ENCODE data around the gene TNFSF13B. TPM values are rescaled to one million over a fixed set of nuclear protein-coding genes. Genes with fewer than 3 reads are reported as not detected.

TNFSF13B gene
- total and polyA plus RNA-seq, 12 donors, result 6.8 to 81.3 (median 17.8) TPM

DNA sequence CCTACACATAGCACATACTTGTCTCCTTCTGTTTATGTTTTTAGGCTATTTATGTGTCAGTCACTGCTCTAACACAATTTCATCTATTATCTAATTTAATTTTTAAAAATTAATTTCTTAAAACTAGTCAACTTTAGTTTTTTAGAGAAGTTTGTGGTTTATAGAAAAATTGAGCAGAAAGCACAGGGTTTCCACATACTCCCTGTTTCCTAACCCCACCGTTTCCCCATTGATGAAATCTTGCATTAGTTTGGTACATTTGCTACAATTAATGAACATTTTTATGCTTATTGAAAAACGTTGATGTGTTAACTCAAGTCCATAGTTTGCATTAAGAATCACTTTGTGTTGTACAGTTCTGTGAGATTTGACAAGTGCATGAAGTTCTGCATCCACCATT is 53.5 kb downstream of the TNFSF13B start:
- DNase-seq, result no peak
- Histone ChIP-seq H3K4me1 (replicated peaks in 1 of 2) (no peaks in the 10 kb centered on the region), H3K36me3 (replicated peaks in 1 of 2) (no peaks in the 10 kb centered on the region), H3K4me3 (no peak overlapping the region), H3K9me3 (replicated peaks in 1 of 3) (no peaks in the 10 kb centered on the region), H3K27ac (no peak overlapping the region), H3K27me3 (no peaks in the 10 kb centered on the region)
- no peak for TF ChIP-seq POLR2A (IDR thresholded peaks at IDR 0.05)
- TF ChIP-seq, protein P1, sequence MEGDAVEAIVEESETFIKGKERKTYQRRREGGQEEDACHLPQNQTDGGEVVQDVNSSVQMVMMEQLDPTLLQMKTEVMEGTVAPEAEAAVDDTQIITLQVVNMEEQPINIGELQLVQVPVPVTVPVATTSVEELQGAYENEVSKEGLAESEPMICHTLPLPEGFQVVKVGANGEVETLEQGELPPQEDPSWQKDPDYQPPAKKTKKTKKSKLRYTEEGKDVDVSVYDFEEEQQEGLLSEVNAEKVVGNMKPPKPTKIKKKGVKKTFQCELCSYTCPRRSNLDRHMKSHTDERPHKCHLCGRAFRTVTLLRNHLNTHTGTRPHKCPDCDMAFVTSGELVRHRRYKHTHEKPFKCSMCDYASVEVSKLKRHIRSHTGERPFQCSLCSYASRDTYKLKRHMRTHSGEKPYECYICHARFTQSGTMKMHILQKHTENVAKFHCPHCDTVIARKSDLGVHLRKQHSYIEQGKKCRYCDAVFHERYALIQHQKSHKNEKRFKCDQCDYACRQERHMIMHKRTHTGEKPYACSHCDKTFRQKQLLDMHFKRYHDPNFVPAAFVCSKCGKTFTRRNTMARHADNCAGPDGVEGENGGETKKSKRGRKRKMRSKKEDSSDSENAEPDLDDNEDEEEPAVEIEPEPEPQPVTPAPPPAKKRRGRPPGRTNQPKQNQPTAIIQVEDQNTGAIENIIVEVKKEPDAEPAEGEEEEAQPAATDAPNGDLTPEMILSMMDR (IDR thresholded peaks at IDR 0.05), result no peak
- WGBS, 4 donors, result 50 to 56% (median 52%) methylated on average over 2 of the region's 2 CpGs
- intact Hi-C loops (cut with DNase I), result loop anchor here in 1 of 2 donors (10.0 kb wide), 2 partner anchors 98 to 572 kb away; no protein-coding TSS in a partner anchor

DNA sequence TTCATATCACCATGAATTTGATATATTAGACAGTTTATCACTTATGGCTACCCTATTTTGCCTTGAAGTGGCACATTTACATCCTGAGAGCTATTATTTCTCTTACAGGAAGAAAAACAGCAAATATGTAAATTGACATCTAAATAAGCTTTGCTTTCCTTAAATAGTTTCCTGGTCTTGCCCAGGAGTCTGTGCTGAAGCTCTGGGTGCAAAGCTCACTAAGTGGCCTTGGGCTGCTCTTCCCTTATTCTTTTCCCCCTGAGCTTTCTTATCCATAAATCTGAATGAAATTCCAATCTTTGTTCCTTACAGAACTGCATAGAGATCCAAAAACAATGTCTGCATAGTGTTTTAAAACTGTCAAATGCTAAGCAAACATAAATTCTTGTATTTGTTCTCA is 56.3 kb downstream of the TNFSF13B start:
- intact Hi-C loops (cut with DNase I), result loop anchor here in 1 of 2 donors (10.0 kb wide), 2 partner anchors 101 to 569 kb away; no protein-coding TSS in a partner anchor
- Histone ChIP-seq H3K36me3 (replicated peaks in 1 of 2) (no peaks in the 10 kb centered on the region), H3K27ac (no peak overlapping the region), H3K4me3 (no peak overlapping the region), H3K9me3 (replicated peaks in 1 of 3) (no peaks in the 10 kb centered on the region), H3K27me3 (no peaks in the 10 kb centered on the region), H3K4me1 (replicated peaks in 1 of 2) (no peaks in the 10 kb centered on the region)
- DNase-seq, result no peak
- TF ChIP-seq, protein P1 (IDR thresholded peaks at IDR 0.05), result no peak
- TF ChIP-seq POLR2A (IDR thresholded peaks at IDR 0.05), result no peak

DNA sequence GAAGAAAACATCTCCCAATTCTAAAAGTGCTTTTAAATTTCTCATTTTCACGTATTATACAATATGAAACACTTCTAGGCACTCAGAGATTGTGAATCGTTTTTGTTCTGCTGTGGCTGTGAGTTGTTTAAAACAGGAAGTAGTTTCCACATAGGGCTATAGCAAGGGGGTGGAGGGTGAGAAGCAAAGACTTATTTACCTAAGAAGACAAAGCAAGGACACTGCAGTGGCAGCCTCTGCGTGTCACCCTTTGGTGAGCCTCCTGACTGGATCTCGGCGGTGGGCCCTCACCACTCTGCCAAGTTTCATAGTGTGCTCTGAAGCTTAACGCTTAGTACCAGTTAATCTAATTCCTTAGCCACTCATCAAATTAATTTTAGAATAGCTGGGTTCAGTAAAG is 56.8 kb downstream of the TNFSF13B start:
- TF ChIP-seq, protein P1 (IDR thresholded peaks at IDR 0.05), result no peak
- no peak for TF ChIP-seq POLR2A (IDR thresholded peaks at IDR 0.05)
- WGBS, 4 donors, result 46 to 67% (median 57%) methylated on average over 6 of the region's 6 CpGs
- Histone ChIP-seq H3K4me3 (no peak overlapping the region), H3K27me3 (no peaks in the 10 kb centered on the region), H3K9me3 (replicated peaks in 1 of 3) (no peaks in the 10 kb centered on the region), H3K36me3 (replicated peaks in 1 of 2) (no peaks in the 10 kb centered on the region), H3K27ac (no peak overlapping the region), H3K4me1 (replicated peaks in 1 of 2) (no peaks in the 10 kb centered on the region)
- intact Hi-C loops (cut with DNase I), result loop anchor here in 1 of 2 donors (10.0 kb wide), 2 partner anchors 102 to 568 kb away; no protein-coding TSS in a partner anchor
- no peak for DNase-seq

DNA sequence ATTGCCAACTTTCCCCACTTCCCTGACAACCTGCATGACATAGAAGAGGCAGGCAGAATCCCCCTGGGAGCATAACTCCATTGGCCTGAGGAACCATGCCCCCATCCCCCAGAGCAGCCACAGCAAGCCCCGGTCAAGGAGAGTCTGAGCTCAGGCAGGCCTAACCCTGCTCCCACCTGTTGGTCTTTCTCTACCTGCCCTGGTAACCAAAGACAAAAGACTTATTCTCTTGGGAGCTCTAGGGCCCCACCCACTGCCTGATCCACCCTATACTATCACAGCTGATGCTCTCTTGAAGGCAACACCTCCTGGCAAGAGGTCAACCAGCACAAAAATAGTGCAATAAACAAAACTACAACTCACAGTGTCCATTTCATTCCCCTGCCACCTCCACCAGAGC is 59.3 kb downstream of the TNFSF13B start:
- WGBS, 4 donors, result 94 to 100% (median 97%) methylated on average over 1 of the region's 1 CpG; no CpG with 5 or more reads in 1 of the 4 donors
- TF ChIP-seq, protein P1 (IDR thresholded peaks at IDR 0.05), result no peak
- no peak for TF ChIP-seq POLR2A (IDR thresholded peaks at IDR 0.05)
- no peak for DNase-seq
- no peak overlapping the region for H3K4me3 ChIP-seq
- H3K4me1 ChIP-seq (replicated peaks in 1 of 2), result no peaks in the 10 kb centered on the region
- intact Hi-C loops (cut with DNase I), result loop anchor here in 1 of 2 donors (10.0 kb wide), 2 partner anchors 104 to 566 kb away; no protein-coding TSS in a partner anchor
- no peak overlapping the region for H3K27ac ChIP-seq
- no peaks in the 10 kb centered on the region for H3K27me3 ChIP-seq
- H3K9me3 ChIP-seq (replicated peaks in 1 of 3), result no peaks in the 10 kb centered on the region
- H3K36me3 ChIP-seq (replicated peaks in 1 of 2), result no peaks in the 10 kb centered on the region
